GM12878 (cell line): ENCODE measurements around the gene IL18R1.

Experiments
- CTCF ChIP-seq, 3 experiments: IDR thresholded peaks in 2 of 3; conservative IDR thresholded peaks in 1 of 3; 2 replicates each; pipeline ENCODE4 v1.5.1; 2011; ENCODE audit warnings: low read depth in 3 of 3, low read length in 3 of 3, mild to moderate bottlenecking in 3 of 3, control low read depth in 2 of 3, moderate library complexity in 2 of 3, inconsistent platforms in 1 of 3, mixed read lengths in 1 of 3; ENCODE audit not compliant: control insufficient read depth in 2 of 3, insufficient read depth in 1 of 3; ENCODE audit errors: extremely low read depth in 1 of 3
- MEF2A ChIP-seq: IDR thresholded peaks from 2 replicates; pipeline ENCODE4 v1.6.1; 2011; ENCODE audit warnings: low read depth, mild to moderate bottlenecking, low read length, moderate library complexity; ENCODE audit not compliant: insufficient read depth
- RAD21 ChIP-seq: IDR thresholded peaks from 2 replicates; pipeline ENCODE4 v1.6.1; 2011; ENCODE audit warnings: mild to moderate bottlenecking, low read depth, low read length, moderate library complexity; ENCODE audit not compliant: insufficient read depth
- SMARCA5 ChIP-seq: fragments of 450-650 bp; IDR thresholded peaks from 2 replicates; pipeline ENCODE4 v1.6.1; 2017; ENCODE audit warnings: mild to moderate bottlenecking
- SPI1 ChIP-seq: IDR thresholded peaks from 2 replicates; pipeline ENCODE4 v1.6.1; 2011; ENCODE audit warnings: low read depth, mild to moderate bottlenecking, low read length, moderate library complexity, borderline replicate concordance; ENCODE audit not compliant: insufficient read depth

GRCh38 chr2:102355526-102356380, at the start of gene IL18R1:
- TF ChIP-seq RAD21 (peak; percentile 76), CTCF (IDR thresholded peaks at IDR 0.05 in 2 of 3, conservative IDR thresholded peaks at IDR 0.05 in 1 of 3; ENCODE audit: control insufficient read depth in 2 of 3, extremely low read depth in 1 of 3, insufficient read depth in 1 of 3, low read depth in 3 of 3, low read length in 3 of 3) (peak; percentile 72 to 91 (median 82)), SPI1 (no peak), MEF2A (0 out of 2 replicates have a peak, but pooled peaks have one; percentile 6), SMARCA5 (peak; percentile 98)
